ENCODE measurements around the gene DLGAP3.

GRCh38 chr1:34816778-34817177, 112.7 kb downstream of the DLGAP3 start:
- TF ChIP-seq POLR2A (IDR thresholded peaks at IDR 0.05; ENCODE audit: low read length) (no peak), GATA1 (IDR thresholded peaks at IDR 0.05; ENCODE audit: low read depth, low read length) (no peak)

Measured in erythroblast (primary cell).